ENCODE measurements around the gene TBC1D24.

The TBC1D24 gene

GRCh38 chr16:2460916-2461315, 14.0 kb upstream of the TBC1D24 start:
- no peak overlapping the region for H3K4me3 ChIP-seq (ENCODE audit: low read depth, low read length)
- in situ Hi-C loops (cut with HindIII; ENCODE audit: low sequenced_read_pairs): no loop called here
- no peak for DNase-seq (ENCODE audit: low read depth)
- TF ChIP-seq CTCF (IDR thresholded peaks at IDR 0.05; ENCODE audit: low read depth, low read length, missing control alignments): no peak

GRCh38 chr16:2462031-2462866, 12.7 kb upstream of the TBC1D24 start:
- in situ Hi-C loops (cut with HindIII; ENCODE audit: low sequenced_read_pairs): no loop called here
- no peak overlapping the region for H3K4me3 ChIP-seq (ENCODE audit: low read depth, low read length)

GRCh38 chr16:2464333-2464732, 10.6 kb upstream of the TBC1D24 start:
- no peak for DNase-seq (ENCODE audit: low read depth)
- in situ Hi-C loops (cut with HindIII; ENCODE audit: low sequenced_read_pairs): no loop called here
- no peak for TF ChIP-seq CTCF (IDR thresholded peaks at IDR 0.05; ENCODE audit: low read depth, low read length, missing control alignments)
- no peak overlapping the region for H3K4me3 ChIP-seq (ENCODE audit: low read depth, low read length)

More at GRCh38 chr16:2462031-2462866, 12.7 kb upstream of the TBC1D24 start:
- DNase-seq (ENCODE audit: low read depth): no peak
- no peak for TF ChIP-seq CTCF (IDR thresholded peaks at IDR 0.05; ENCODE audit: low read depth, low read length, missing control alignments)

- DNase-seq (ENCODE audit: low read depth): no peak
- peak; percentile 35 for TF ChIP-seq CTCF (IDR thresholded peaks at IDR 0.05; ENCODE audit: low read depth, low read length, missing control alignments)
- in situ Hi-C loops (cut with HindIII; ENCODE audit: low sequenced_read_pairs): no loop called here
- H3K4me3 ChIP-seq (ENCODE audit: low read depth, low read length): no peak overlapping the region
These were observed 9.1 kb upstream of the TBC1D24 start for GRCh38 chr16:2465653-2466415.

- no peak for DNase-seq (ENCODE audit: low read depth)
- no peak overlapping the region for H3K4me3 ChIP-seq (ENCODE audit: low read depth, low read length)
- in situ Hi-C loops (cut with HindIII; ENCODE audit: low sequenced_read_pairs): no loop called here
These were observed 8.0 kb upstream of the TBC1D24 start for GRCh38 chr16:2466667-2467527.

More at GRCh38 chr16:2466667-2467527, 8.0 kb upstream of the TBC1D24 start:
- no peak for TF ChIP-seq CTCF (IDR thresholded peaks at IDR 0.05; ENCODE audit: low read depth, low read length, missing control alignments)

Data from astrocyte of the cerebellum (primary cell).